IPS-20b (cell line): ENCODE data around the gene ANKRD35.
"Not testable (repeated sequence)": the region's sequence is repeated elsewhere in the genome, so short reads cannot be mapped to it uniquely, and the experiment has no call there.

Experiments used
- H3K27ac ChIP-seq: one replicate; pipeline ENCODE4 v1.5.1; 2013; ENCODE audit warnings: low read length
- H3K27me3 ChIP-seq: 2 replicates; pipeline ENCODE4 v1.6.1; 2013; ENCODE audit warnings: mild to moderate bottlenecking, low read length, inconsistent platforms; ENCODE audit not compliant: insufficient read depth
- H3K36me3 ChIP-seq: 2 replicates; pipeline ENCODE4 v1.6.1; 2013; ENCODE audit warnings: low read depth, mild to moderate bottlenecking, inconsistent platforms, low read length, moderate library complexity; ENCODE audit not compliant: insufficient read depth
- H3K4me1 ChIP-seq: 2 replicates; pipeline ENCODE4 v1.6.1; 2013; ENCODE audit warnings: mild to moderate bottlenecking, control low read depth, inconsistent platforms, low read length, moderate library complexity; ENCODE audit not compliant: insufficient read depth
- H3K4me3 ChIP-seq: 2 replicates; pipeline ENCODE4 v1.5.1; 2013; ENCODE audit warnings: mild to moderate bottlenecking, low read length, inconsistent platforms
- H3K9ac ChIP-seq: 2 replicates; pipeline ENCODE4 v1.6.1; 2013; ENCODE audit warnings: low read depth, mild to moderate bottlenecking, inconsistent platforms, low read length, moderate library complexity
- H3K9me3 ChIP-seq: 2 replicates; pipeline ENCODE4 v1.6.1; 2013; ENCODE audit warnings: mild to moderate bottlenecking, low read depth, low read length, inconsistent platforms; ENCODE audit not compliant: insufficient read depth

Gene ANKRD35

DNA sequence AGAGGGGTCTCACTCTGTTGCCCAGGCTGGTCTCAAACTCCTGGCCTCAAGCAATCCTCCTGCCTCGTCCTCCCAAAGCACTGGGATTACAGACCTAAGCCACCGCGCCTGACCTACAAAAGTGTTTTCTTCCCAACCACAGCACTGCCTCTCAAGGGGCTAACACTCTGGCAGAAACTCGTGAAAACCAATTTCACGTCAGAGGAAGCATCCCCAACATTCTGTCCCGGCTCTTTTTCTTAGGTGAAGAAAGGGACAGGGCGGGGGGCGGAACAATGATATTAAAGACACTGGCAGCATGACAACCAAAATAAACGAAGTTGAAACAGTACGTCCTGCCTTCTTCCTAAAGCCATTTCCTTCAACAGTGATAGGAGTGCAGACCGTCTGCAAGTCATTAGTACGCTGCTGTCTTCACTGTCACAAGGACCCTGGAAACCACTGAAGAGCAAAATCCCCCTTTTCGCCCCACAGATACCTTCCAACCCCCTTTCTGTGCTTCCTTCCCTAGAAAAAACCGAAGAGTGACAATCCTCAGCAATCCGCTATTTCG is 62.8 kb downstream of the ANKRD35 start:
- not testable (repeated sequence) for H3K4me3 ChIP-seq, H3K9ac ChIP-seq, H3K27ac ChIP-seq, H3K9me3 ChIP-seq, H3K27me3 ChIP-seq, H3K4me1 ChIP-seq
- H3K36me3 ChIP-seq: peaks cover 21% of the 10 kb centered on the region

DNA sequence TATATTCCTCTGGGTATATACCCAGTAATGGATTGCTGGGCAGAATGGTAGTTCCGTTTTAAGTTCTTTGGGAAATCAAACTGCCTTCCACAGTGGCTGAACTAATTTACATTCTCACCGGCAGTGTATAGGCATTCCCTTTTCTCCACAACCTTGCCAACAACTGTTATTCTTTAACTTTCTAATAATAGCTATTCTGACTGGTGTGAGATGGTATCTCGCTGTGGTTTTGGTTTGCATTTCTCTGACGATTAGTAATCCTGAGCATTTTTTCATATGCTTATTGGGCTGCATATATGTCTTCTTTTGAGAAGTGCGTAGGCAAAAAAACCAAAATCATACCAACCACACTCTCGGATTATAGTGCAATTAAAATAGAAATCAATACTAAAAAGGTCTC is 67.6 kb downstream of the ANKRD35 start:
- not testable (repeated sequence) for H3K27me3 ChIP-seq, H3K9me3 ChIP-seq, H3K4me3 ChIP-seq, H3K27ac ChIP-seq, H3K4me1 ChIP-seq, H3K9ac ChIP-seq, H3K36me3 ChIP-seq
